Hepatocyte (in vitro differentiated cells): Measurements from ENCODE around the gene SLC19A3. TPM values are rescaled to one million over a fixed set of nuclear protein-coding genes. Genes with fewer than 3 reads are reported as not detected.
A peak's percentile ranks its signal among the peaks of the same experiment; 100 is the strongest.

Experiments used
- DNase-seq: peaks from one replicate; pipeline ENCODE4 v3.0.0-alpha.2; 2016; ENCODE audit warnings: low spot score
- H2AFZ ChIP-seq: fragments of 200-600 bp; sonication (generic); 2 replicates; pipeline ENCODE4 v1.6.0; 2016; ENCODE audit warnings: antibody characterized with exemption, mild to moderate bottlenecking
- H3K27ac ChIP-seq: fragments of 200-600 bp; sonication (generic); 2 replicates; pipeline ENCODE4 v1.5.1; 2016; ENCODE audit warnings: mild to moderate bottlenecking
- H3K27me3 ChIP-seq: fragments of 200-600 bp; sonication (generic); 2 replicates; pipeline ENCODE4 v1.6.1; 2016
- H3K36me3 ChIP-seq: fragments of 200-600 bp; sonication (generic); replicated peaks from 2 replicates; pipeline ENCODE4 v1.5.1; 2016; ENCODE audit warnings: low read depth; ENCODE audit not compliant: insufficient read depth
- H3K4me1 ChIP-seq: fragments of 200-600 bp; sonication (generic); 2 replicates; pipeline ENCODE4 v1.5.1; 2016; ENCODE audit warnings: mild to moderate bottlenecking, moderate library complexity; ENCODE audit not compliant: insufficient read depth
- H3K4me2 ChIP-seq: fragments of 200-600 bp; sonication (generic); 2 replicates; pipeline ENCODE4 v1.6.0; 2016
- H3K4me3 ChIP-seq: fragments of 200-600 bp; sonication (generic); 2 replicates; pipeline ENCODE4 v1.5.1; 2016; ENCODE audit warnings: mild to moderate bottlenecking
- H3K79me2 ChIP-seq: fragments of 200-600 bp; sonication (generic); 2 replicates; pipeline ENCODE4 v1.6.0; 2017; ENCODE audit warnings: mild to moderate bottlenecking
- H3K9me2 ChIP-seq: fragments of 200-600 bp; sonication (generic); replicated peaks from 2 replicates; pipeline ENCODE4 v1.6.0; 2017; ENCODE audit warnings: mild to moderate bottlenecking; ENCODE audit not compliant: insufficient read depth
- H3K9me3 ChIP-seq: fragments of 200-600 bp; sonication (generic); 2 replicates; pipeline ENCODE4 v1.5.1; 2016; ENCODE audit warnings: low read depth, mild to moderate bottlenecking
- H4K20me1 ChIP-seq: fragments of 200-600 bp; sonication (generic); 2 replicates; pipeline ENCODE4 v1.6.0; 2016; ENCODE audit warnings: mild to moderate bottlenecking; ENCODE audit not compliant: insufficient read depth, poor library complexity, severe bottlenecking
- EZH2 ChIP-seq: fragments of 200-600 bp; sonication (generic); IDR thresholded peaks from 2 replicates; pipeline ENCODE4 v1.6.1; 2016; ENCODE audit warnings: antibody characterized with exemption, mild to moderate bottlenecking, borderline replicate concordance
- EZH2phosphoT487 ChIP-seq: fragments of 200-600 bp; sonication (generic); IDR thresholded peaks from one replicate; pipeline ENCODE4 v1.6.1; 2018; ENCODE audit warnings: antibody characterized with exemption, mild to moderate bottlenecking, low read depth, moderate library complexity; ENCODE audit not compliant: unreplicated experiment, severe bottlenecking
- WGBS: methylation state at CpG from one replicate; pipeline ENCODE4 v1.1.6; 2016; ENCODE audit warnings: low lambda C conversion rate; ENCODE audit errors: missing lambda C conversion rate; 5-methylcytosine and 5-hydroxymethylcytosine counted together
- polyA plus RNA-seq: library from polyadenylated mRNA; unstranded; fragments of >200 nt; fragmentation: Nextera tagmentation; extraction: Ambion mirVana; gene quantifications from 2 replicates; pipeline ENCODE4 v1.2.1, GENCODE V29; 2016
- total RNA-seq: library from RNA; depleted of rRNA; stranded (reverse); fragments of >200 nt; gene quantifications from 2 replicates; pipeline ENCODE4 v1.2.3, GENCODE V29; 2014
- TF ChIP-seq, protein P1 (sequence below): fragments of 200-600 bp; sonication (generic); IDR thresholded peaks from 2 replicates; pipeline ENCODE4 v1.5.1; 2016; ENCODE audit warnings: antibody characterized with exemption, mild to moderate bottlenecking; ENCODE audit not compliant: poor library complexity

SLC19A3 gene
- total and polyA plus RNA-seq, 2 experiments from 2014 or later, result 15.5 to 19.7 TPM

- WGBS, result 56% methylated on average over 4 of the region's 4 CpGs
- DNase-seq, result peak; percentile 25
- H3K79me2 ChIP-seq, result no peaks in the 10 kb centered on the region
Measured at GRCh38 chr2:227653419-227653818, 64.4 kb downstream of the SLC19A3 start.

DNA sequence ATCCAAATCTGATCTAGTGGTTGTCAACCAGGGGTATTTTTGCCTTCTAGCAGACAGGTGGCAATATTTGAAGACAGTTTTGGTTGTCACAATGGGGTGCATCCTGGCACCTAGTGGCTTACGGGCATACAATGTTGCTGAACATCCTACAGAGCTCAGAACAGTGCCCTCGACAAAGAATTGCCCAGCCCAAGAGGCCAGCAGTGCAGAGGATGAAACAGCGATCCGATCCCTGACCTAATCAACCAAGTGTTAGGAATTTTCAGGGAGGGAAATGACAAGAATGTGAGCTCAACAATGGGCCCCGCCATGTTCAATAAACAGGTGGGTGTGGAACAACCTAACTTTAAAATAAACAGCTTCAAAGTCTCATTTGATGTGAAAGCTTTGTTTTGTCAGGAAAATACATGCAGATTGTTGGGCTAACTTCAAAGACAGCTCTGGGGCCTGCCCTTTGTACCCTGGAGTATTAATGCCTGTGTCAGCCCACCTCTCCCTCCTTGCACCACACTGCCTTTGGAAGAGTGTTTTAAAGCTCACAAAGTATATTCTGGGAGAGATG, 73.8 kb downstream of the SLC19A3 start:
- TF ChIP-seq EZH2phosphoT487 (no peak), EZH2 (no peak)
- TF ChIP-seq, protein P1, sequence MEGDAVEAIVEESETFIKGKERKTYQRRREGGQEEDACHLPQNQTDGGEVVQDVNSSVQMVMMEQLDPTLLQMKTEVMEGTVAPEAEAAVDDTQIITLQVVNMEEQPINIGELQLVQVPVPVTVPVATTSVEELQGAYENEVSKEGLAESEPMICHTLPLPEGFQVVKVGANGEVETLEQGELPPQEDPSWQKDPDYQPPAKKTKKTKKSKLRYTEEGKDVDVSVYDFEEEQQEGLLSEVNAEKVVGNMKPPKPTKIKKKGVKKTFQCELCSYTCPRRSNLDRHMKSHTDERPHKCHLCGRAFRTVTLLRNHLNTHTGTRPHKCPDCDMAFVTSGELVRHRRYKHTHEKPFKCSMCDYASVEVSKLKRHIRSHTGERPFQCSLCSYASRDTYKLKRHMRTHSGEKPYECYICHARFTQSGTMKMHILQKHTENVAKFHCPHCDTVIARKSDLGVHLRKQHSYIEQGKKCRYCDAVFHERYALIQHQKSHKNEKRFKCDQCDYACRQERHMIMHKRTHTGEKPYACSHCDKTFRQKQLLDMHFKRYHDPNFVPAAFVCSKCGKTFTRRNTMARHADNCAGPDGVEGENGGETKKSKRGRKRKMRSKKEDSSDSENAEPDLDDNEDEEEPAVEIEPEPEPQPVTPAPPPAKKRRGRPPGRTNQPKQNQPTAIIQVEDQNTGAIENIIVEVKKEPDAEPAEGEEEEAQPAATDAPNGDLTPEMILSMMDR, result no peak
- Histone ChIP-seq H3K4me3 (no peak overlapping the region), H3K9me2 (no peaks in the 10 kb centered on the region), H3K36me3 (no peaks in the 10 kb centered on the region), H3K9me3 (no peaks in the 10 kb centered on the region), H3K79me2 (no peaks in the 10 kb centered on the region), H3K27me3 (no peaks in the 10 kb centered on the region), H4K20me1 (no peaks in the 10 kb centered on the region), H3K4me2 (no peak overlapping the region), H3K4me1 (no peaks in the 10 kb centered on the region), H2AFZ (no peak overlapping the region), H3K27ac (peak overlapping the region; percentile 44)
- no peak for DNase-seq
- WGBS, result 69% methylated on average over 5 of the region's 5 CpGs

More at GRCh38 chr2:227653419-227653818, 64.4 kb downstream of the SLC19A3 start:
- H3K4me2 ChIP-seq, result no peak overlapping the region
- H3K4me3 ChIP-seq, result no peak overlapping the region
- no peak for TF ChIP-seq EZH2phosphoT487
- TF ChIP-seq, protein P1, result no peak
- no peak for TF ChIP-seq EZH2
- H3K27ac ChIP-seq, result no peak overlapping the region
- no peaks in the 10 kb centered on the region for H3K4me1 ChIP-seq
- no peak overlapping the region for H2AFZ ChIP-seq
- H3K27me3 ChIP-seq, result no peaks in the 10 kb centered on the region
- no peaks in the 10 kb centered on the region for H3K36me3 ChIP-seq
- H4K20me1 ChIP-seq, result no peaks in the 10 kb centered on the region
- no peaks in the 10 kb centered on the region for H3K9me2 ChIP-seq
- no peaks in the 10 kb centered on the region for H3K9me3 ChIP-seq

- H3K4me2 ChIP-seq, result no peak overlapping the region
Measured at GRCh38 chr2:227642656-227643055, 75.2 kb downstream of the SLC19A3 start.

More at GRCh38 chr2:227642656-227643055, 75.2 kb downstream of the SLC19A3 start:
- Histone ChIP-seq H3K79me2 (no peaks in the 10 kb centered on the region), H3K9me3 (no peaks in the 10 kb centered on the region), H2AFZ (no peak overlapping the region), H3K27ac (no peak overlapping the region), H4K20me1 (no peaks in the 10 kb centered on the region), H3K4me1 (no peaks in the 10 kb centered on the region), H3K27me3 (no peaks in the 10 kb centered on the region), H3K9me2 (no peaks in the 10 kb centered on the region), H3K4me3 (no peak overlapping the region), H3K36me3 (no peaks in the 10 kb centered on the region)
- no peak for DNase-seq
- TF ChIP-seq, protein P1, result no peak
- TF ChIP-seq EZH2phosphoT487, result no peak
- no peak for TF ChIP-seq EZH2
- WGBS, result 18% methylated on average over 2 of the region's 2 CpGs
